Cardiac muscle cell (in vitro differentiated cells and primary cell): ENCODE data around the gene CHKA. TPM values are rescaled to one million over a fixed set of nuclear protein-coding genes. Genes with fewer than 3 reads are reported as not detected.

ENCODE experiments used
- DNase-seq, 2 donors: peaks; one replicate each; pipeline versions ENCODE4 v3.0.0 to v3.0.0-alpha.2; 2010 to 2017; ENCODE audit warnings: low read depth in 1 of 2, low spot score in 1 of 2
- H3K27ac ChIP-seq: fragments of 200-600 bp; sonication (generic); 2 replicates; pipeline ENCODE4 v1.5.1; 2016
- H3K27me3 ChIP-seq: fragments of 200-600 bp; sonication (generic); 2 replicates; pipeline ENCODE4 v1.6.0; 2016; ENCODE audit warnings: control low read depth
- H3K36me3 ChIP-seq: fragments of 200-600 bp; sonication (generic); 2 replicates; pipeline ENCODE4 v1.5.1; 2016; ENCODE audit warnings: control low read depth
- H3K4me1 ChIP-seq: fragments of 200-600 bp; sonication (generic); 2 replicates; pipeline ENCODE4 v1.8.1; 2017; ENCODE audit warnings: low read depth, mild to moderate bottlenecking, mixed run types
- H3K4me3 ChIP-seq: fragments of 200-600 bp; sonication (generic); 2 replicates; pipeline ENCODE4 v1.5.1; 2016; ENCODE audit warnings: mild to moderate bottlenecking
- H3K9me3 ChIP-seq: fragments of 200-600 bp; sonication (generic); 2 replicates; pipeline ENCODE4 v1.5.1; 2017; ENCODE audit warnings: low read depth, mild to moderate bottlenecking, control low read depth
- CTCF ChIP-seq: IDR thresholded peaks from 2 replicates; pipeline ENCODE4 v1.5.1; 2012; ENCODE audit warnings: low read depth, mild to moderate bottlenecking, low read length
- polyA plus RNA-seq: library from polyadenylated mRNA; unstranded; fragments of >200 nt; fragmentation: Nextera tagmentation; extraction: Ambion mirVana; gene quantifications from 2 replicates; pipeline ENCODE4 v1.2.1, GENCODE V29; 2016
- total RNA-seq: library from RNA; depleted of rRNA; stranded (reverse); fragments of >200 nt; gene quantifications from 2 replicates; pipeline ENCODE4 v1.2.3, GENCODE V29; 2016

Gene CHKA
- total and polyA plus RNA-seq, 2 experiments from 2014 or later = 37.6 to 143 TPM

GRCh38 chr11:68146704-68147474, 25.7 kb upstream of the CHKA start:
- peaks cover 10% of the 10 kb centered on the region for H3K4me1 ChIP-seq
- no peaks in the 10 kb centered on the region for H3K27me3 ChIP-seq
- H3K27ac ChIP-seq = peak overlapping the region; percentile 50
- H3K4me3 ChIP-seq = no peak overlapping the region
- peak; percentile 58 to 86 for DNase-seq
- TF ChIP-seq CTCF = no peak
- no peaks in the 10 kb centered on the region for H3K36me3 ChIP-seq
- no peaks in the 10 kb centered on the region for H3K9me3 ChIP-seq

GRCh38 chr11:68146010-68146540, 24.9 kb upstream of the CHKA start:
- no peak for DNase-seq
- Histone ChIP-seq H3K27ac (peak overlapping the region; percentile 50), H3K27me3 (no peaks in the 10 kb centered on the region), H3K36me3 (no peaks in the 10 kb centered on the region), H3K9me3 (no peaks in the 10 kb centered on the region), H3K4me1 (peaks cover 11% of the 10 kb centered on the region), H3K4me3 (no peak overlapping the region)
- TF ChIP-seq CTCF = no peak

- Histone ChIP-seq H3K27me3 (no peaks in the 10 kb centered on the region), H3K4me1 (peaks cover 15% of the 10 kb centered on the region), H3K27ac (no peak overlapping the region), H3K9me3 (no peaks in the 10 kb centered on the region), H3K4me3 (no peak overlapping the region), H3K36me3 (no peaks in the 10 kb centered on the region)
- TF ChIP-seq CTCF = no peak
- no peak for DNase-seq
Observed at GRCh38 chr11:68145120-68145866, 24.1 kb upstream of the CHKA start.

GRCh38 chr11:68143310-68143689, 22.1 kb upstream of the CHKA start:
- no peak for TF ChIP-seq CTCF
- DNase-seq = no peak
- Histone ChIP-seq H3K27me3 (no peaks in the 10 kb centered on the region), H3K4me1 (peaks cover 17% of the 10 kb centered on the region), H3K4me3 (no peak overlapping the region), H3K27ac (no peak overlapping the region), H3K9me3 (no peaks in the 10 kb centered on the region), H3K36me3 (no peaks in the 10 kb centered on the region)

GRCh38 chr11:68142441-68143309, 21.5 kb upstream of the CHKA start:
- Histone ChIP-seq H3K27me3 (no peaks in the 10 kb centered on the region), H3K27ac (no peak overlapping the region), H3K4me1 (peaks cover 23% of the 10 kb centered on the region), H3K4me3 (no peak overlapping the region), H3K36me3 (no peaks in the 10 kb centered on the region), H3K9me3 (no peaks in the 10 kb centered on the region)
- no peak for DNase-seq
- no peak for TF ChIP-seq CTCF
